Myometrial cell (primary cell): ENCODE measurements around the gene AREL1. TPM values are rescaled to one million over a fixed set of nuclear protein-coding genes. Genes with fewer than 3 reads are reported as not detected.

ENCODE experiments used
- total RNA-seq: library from RNA; depleted of rRNA; stranded (reverse); fragments of >200 nt; gene quantifications from 2 replicates; pipeline ENCODE4 v1.2.3, GENCODE V29; 2015

Gene AREL1, protein sequence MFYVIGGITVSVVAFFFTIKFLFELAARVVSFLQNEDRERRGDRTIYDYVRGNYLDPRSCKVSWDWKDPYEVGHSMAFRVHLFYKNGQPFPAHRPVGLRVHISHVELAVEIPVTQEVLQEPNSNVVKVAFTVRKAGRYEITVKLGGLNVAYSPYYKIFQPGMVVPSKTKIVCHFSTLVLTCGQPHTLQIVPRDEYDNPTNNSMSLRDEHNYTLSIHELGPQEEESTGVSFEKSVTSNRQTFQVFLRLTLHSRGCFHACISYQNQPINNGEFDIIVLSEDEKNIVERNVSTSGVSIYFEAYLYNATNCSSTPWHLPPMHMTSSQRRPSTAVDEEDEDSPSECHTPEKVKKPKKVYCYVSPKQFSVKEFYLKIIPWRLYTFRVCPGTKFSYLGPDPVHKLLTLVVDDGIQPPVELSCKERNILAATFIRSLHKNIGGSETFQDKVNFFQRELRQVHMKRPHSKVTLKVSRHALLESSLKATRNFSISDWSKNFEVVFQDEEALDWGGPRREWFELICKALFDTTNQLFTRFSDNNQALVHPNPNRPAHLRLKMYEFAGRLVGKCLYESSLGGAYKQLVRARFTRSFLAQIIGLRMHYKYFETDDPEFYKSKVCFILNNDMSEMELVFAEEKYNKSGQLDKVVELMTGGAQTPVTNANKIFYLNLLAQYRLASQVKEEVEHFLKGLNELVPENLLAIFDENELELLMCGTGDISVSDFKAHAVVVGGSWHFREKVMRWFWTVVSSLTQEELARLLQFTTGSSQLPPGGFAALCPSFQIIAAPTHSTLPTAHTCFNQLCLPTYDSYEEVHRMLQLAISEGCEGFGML
- 29.1 and 36.5 TPM in 2 replicates for total RNA-seq

DNA sequence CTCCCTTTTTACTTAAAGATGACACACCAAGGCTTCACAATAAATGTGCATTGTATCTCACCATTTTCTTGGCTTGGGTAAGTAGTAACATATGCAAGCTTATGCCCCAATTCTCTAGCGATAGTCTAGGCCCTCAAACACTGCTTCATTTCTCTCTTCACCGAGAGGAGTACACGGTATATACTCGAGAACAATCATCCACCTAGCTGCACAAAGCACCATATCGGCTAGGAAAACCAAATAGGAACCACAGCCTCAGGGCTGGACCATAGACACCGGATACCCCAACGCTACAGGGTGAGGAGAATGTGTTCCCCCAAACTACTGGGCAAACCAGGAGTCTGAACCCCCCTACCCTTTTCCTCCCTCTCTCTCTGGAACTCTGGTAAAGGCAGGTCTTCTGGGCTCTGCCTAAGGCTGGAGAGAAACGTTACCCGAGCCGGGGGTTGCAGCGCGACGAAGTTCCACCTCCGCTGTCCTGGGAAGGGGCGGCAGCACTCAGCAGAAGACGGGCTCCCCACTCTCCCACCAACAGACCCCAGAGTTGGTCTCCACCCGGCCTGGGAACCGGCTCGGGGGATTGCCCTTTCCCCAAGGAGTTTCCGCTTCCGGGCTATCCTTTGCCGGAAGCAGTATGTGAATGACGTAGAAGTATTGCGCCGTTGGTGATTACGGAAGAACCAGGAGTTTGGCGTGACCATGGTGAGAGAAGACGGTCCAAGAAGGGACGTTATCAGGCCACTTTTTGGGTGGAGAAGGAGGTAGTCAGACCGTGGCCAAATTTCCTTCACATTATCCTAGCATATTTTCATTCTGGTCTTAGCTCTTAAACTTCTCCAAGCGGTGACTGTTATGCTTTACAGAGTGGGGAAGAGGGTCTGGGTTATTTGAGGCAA lies at the start of gene AREL1, which contains the start of gene FCF1:
Gene AREL1 (minus strand): TSS at position 582 of the 896 bp plus-strand sequence. CDS start 27,465 bp downstream, outside the sequence.
Gene FCF1 (plus strand): TSS at position 646 of the 896 bp plus-strand sequence. CDS start 54 bp downstream, at position 700.

DNA sequence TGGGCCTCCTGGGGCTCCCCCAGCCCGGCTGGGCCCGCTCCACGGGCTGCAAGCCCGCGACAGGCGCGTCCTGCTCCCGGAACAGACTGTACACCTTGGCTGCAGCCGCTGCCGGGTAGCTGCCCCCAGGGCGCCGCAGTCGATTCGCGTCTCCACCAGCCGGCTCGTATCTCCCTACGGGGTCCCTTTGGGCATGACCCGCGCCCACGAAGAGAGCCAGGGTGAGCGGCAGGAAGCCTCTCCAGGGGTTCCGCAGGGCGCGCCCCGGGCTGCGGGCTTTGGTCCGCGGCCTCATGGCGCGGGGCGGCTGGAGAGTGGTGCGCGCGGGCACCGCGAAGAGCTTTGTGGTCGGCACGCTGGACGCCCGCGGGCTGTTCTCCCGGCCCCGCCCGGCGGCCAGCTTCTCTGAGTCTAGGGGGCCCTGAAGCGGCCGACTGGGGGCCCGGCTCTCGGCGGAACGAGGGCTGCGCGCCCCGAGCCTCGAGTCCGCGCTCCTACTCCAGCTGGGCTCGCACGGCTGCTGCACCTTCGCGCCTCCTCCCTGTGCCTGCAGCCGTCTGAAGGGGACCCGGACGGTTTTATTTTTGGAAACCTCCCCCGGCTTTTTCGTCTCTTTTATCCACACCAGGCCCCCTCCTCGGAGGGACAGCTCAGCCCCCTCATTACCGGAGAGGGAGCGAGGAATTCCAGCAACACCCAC lies 101.1 kb downstream of the AREL1 start, which contains the start of gene LTBP2:
Gene LTBP2 (minus strand): TSS at position 588 of the 700 bp plus-strand sequence. CDS start 293 bp downstream, at position 295.

Other genes starting within 250 kb of the AREL1 start
- gene NPC2, start 219.8 kb downstream of the AREL1 start, total RNA-seq, result 797 and 1,597 TPM in 2 replicates
- gene ISCA2, start 219.3 kb downstream of the AREL1 start, total RNA-seq, result 22.0 and 36.0 TPM in 2 replicates
- gene LTBP2, start 100.8 kb downstream of the AREL1 start, total RNA-seq, result 88.8 and 96.8 TPM in 2 replicates
- gene FCF1, start 64 bp upstream of the AREL1 start, total RNA-seq, result 21.0 and 34.0 TPM in 2 replicates
- 15.9 and 20.0 TPM in 2 replicates for gene YLPM1, start 50.2 kb upstream of the AREL1 start, total RNA-seq
- not detected in 2 replicates for gene PROX2, start 163.1 kb upstream of the AREL1 start, total RNA-seq
- 72.1 and 83.6 TPM in 2 replicates for gene DLST, start 168.8 kb upstream of the AREL1 start, total RNA-seq
- 1.1 and 2.6 TPM in 2 replicates for gene RPS6KL1, start 210.2 kb upstream of the AREL1 start, total RNA-seq
- 1.2 and 1.6 TPM in 2 replicates for gene PGF, start 242.5 kb upstream of the AREL1 start, total RNA-seq